IPS DF 4.7 (cell line): ENCODE results near the gene EGFR.

Experiments used
- DNase-seq: peaks from one replicate; pipeline ENCODE4 v3.0.0-alpha.2; 2013; ENCODE audit warnings: low spot score; ENCODE audit errors: extremely low read depth

The EGFR gene

DNA sequence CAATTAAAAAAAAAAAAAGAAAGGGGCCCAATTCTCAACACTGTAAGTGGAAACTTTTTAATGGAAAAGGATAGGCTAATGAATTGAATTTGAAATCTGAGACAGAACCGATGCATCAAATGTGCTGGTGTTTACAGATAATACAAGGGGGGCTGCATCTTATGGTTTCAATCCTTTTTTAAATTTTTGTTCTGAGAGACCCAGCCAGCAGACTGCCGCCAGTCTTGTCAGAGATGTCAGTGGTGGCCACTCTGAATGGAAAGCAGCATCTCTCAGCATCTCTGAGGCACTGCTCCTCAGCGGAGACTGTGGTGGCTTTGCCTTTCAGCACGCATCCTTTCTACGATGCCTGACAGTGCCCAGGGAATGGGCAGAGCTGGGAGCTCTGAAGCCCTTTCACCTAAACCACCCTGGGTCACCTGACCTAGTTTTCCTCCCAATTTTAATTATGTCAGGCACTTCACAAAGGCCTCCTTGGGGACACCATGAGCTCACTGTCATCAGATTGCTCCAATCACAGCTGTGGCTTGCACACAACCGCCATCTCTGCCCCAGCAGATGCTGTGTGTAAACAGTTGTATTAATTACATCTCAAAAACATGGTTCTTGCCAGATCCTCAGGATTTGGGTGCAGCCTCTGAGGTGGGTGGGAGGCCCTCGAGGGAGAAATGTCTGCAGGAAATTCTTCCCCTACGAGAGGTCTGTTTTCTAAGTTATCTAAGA lies 81.2 kb downstream of the EGFR start:
- DNase-seq: no peak

DNA sequence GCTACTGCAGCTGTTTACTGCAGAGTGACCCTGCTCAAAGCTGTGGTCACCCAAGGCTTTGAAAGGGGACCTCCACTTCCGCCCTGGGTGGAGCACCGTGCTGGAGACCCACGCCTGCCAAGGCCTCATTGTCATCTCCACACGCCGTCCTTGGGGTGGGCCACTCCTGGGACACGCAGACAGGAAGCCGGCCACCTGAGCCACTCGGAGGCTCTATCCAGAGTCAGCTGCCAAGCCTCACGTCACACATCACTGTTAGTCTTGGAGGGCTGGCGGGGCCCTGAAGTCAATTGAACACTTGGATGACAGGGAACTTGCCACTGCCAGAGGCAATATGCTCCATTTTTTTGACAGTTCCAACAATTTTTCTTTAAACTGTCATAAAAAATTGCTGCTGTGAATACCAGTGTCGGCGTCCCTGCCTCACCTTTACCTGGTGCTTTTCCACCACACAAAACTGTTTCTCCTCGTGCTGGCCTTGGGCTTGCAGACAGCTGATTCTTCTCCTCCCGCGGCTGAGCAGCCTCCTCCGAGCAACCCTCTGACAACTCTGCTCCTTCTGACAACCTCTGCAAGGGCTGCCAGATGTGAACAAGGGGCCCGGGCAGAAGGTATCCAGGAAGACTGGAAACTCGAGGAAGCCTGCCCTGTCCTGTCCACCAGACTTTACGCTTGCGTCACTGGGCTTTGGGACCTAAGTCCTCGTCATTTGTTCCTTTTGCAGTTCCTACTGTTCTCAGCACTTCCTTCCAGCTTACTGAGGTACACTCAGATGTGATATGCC lies 81.9 kb downstream of the EGFR start:
- DNase-seq: no peak

DNA sequence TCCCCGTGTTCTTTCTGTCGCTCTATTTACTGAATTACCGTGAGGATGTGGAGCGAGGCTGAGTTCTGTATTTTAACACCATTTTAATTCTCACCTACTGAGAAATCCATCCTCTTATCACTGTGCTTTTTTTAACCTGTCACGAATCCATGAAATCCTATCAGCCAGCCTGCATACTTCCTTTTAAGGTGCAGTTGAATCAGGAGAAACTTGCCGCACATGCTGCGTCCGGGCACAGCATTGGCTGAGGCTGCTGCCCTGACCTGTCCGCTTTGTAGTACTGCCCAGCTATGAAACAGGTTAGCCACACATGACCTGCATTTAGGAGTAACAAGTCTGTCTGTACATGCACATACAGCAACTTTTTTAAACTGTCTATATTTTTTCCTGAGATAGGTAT lies 82.5 kb downstream of the EGFR start:
- DNase-seq: no peak

DNA sequence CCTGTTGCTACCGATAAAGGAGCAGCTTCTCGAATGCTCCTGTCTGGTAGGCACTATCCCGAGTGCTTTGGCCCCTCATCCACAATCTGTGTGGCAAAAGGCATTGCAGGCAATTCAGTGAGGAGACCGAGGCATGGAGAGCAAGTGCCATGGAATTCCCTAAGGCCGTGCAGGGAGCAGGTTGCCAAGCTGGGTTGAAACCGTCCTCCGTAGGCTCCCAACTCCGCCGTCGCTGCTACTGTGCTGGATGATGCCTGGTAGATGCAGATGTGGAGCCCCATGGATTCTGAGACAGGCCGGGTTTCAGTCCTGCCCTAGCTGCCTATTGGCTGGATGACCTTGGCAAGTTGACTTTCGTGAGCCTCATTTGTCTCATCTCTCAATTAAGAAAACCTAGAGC lies 85.3 kb downstream of the EGFR start:
- DNase-seq: no peak

DNA sequence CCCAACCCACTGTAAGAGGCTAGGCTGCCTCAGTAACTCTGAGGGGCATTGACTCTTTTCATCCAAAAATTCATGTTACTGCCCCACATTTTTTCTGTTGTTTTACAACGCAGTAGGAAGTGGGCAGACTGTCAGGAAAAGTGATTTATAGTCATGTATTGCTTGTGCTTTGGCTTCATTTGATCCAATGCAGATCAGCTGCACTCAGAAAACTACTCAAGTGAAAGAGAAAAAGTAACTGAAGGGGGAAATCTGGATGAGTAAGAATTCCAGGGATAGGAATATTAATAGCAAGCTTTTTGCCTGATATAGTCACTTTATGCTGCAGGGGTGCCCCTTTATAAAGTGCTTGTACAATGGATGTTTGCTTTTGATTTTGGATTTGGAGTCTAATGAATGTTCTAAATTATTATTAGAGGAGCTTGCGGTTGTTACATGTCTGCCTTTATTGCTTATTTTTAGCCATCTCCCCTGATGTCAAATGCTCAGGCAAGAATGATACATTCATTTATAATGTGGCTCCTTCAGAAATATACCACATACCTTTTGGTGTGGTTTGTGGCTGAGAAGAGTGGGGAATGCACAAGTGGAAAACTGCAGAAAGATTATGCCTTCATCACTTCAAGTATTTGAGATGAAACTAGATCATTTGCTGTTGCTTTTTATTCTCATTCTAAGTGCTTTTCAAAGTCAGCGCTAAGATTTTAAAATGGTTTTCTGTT lies 86.1 kb downstream of the EGFR start:
- DNase-seq: no peak

DNA sequence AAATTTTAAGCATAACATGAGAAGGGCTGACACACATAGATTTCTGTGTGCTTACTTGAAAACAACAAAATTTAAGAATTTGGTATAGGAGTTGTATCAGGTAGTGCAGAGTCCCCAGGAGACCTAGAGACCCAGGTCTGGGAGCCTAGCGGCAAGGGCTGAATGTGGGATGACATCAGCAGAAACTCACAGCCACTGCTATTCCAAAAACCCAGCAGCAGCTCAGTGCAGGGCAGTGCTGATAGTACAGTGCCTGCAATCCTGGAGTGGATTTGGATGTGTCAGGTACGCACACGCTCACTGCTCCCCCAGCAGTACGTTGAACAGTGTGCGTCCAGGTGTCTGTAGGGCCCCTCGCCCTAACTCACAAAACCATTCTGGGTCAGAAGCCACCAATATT lies 87.1 kb downstream of the EGFR start:
- DNase-seq: no peak

DNA sequence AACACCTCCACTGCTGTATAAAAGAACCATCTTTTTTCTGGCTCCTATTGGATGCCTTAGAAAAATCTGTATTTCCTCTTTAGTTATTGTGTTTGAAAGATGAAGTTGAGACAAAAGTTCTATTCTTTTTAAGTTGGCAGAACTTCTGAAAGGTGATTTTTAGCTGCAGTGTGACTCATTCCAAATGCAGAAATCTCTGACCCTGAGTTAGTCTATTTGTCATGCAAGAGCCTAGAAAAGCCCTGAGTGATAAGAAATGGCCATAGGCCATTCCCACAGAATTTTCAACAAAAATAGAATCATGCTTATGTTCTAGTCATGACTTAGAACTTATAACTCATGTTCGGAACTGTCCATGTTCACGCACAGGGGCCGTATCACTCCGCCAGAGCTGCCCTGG lies 89.1 kb downstream of the EGFR start:
- no peak for DNase-seq

DNA sequence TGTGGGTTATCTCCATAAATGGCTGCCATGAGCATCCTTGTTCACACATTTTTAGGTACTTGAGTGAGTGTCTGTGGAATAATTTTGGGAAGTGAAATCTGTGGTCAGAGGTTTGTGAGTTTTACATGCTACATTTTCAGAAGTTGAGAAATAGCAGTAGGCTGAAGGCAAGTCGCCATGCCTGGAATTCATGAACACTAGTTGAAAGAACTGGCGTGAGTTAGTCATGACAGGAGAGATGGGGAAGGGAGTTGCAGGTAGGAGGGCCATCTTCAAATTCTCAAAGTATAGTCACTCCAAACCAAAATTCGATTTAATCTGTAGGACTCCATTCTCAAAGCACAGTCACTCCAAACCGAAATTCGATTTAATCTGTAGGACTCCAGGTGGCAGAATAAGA lies 89.6 kb downstream of the EGFR start:
- DNase-seq: no peak

DNA sequence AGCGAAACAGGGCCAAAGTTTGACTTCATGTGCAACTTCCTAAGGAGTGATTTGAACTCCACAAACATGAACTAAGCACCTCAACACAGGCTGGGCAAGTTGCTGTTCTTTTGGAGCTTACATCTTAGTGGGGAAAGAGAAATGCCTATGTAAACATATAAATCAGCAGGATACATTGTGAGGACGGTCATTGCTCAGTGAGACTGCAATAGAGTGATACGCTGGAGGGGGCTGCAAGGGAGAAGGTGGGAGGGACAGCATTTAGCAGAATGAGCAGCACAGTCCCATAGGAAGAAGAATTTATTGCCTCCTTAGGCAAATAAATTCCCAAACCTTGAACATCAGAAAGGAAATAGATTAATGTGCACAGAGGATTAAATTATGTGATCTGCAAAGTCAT lies 90.0 kb downstream of the EGFR start:
- no peak for DNase-seq

DNA sequence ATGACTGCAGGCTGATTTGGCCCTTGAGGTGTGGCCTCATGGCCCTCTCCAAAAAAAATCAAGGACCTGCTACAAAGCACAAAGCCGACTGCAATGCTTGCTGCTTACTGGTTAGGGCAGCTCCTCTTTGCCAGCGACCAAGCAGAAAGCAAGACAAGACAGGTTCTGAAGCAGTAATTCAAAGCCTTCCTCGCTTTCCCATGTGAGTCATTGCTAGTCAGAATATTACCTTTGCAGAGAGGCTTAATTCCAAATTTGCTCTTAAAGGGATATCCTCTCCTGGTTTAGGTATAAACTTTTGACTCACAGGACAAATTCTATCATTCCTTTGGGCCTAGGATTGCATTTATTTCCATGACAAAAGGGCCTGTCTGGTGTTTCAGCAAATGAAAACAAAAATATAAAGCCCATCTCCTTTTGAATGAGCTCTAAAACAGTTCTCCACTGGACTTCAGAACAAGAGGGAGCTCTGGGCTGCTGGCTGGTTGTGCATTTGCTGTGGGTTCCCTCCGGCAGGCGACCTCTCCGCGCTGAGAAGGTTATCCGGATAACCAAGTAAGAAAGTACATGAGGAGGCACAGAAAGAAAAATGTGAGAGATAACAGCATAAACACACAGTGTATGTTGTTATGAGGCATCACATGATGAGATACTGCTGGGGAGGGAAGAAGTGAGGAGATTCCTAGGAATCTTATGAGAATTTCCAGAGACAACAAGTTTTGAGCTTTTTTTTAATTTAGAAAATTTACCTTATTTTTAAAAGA lies 90.8 kb downstream of the EGFR start:
- DNase-seq: no peak

DNA sequence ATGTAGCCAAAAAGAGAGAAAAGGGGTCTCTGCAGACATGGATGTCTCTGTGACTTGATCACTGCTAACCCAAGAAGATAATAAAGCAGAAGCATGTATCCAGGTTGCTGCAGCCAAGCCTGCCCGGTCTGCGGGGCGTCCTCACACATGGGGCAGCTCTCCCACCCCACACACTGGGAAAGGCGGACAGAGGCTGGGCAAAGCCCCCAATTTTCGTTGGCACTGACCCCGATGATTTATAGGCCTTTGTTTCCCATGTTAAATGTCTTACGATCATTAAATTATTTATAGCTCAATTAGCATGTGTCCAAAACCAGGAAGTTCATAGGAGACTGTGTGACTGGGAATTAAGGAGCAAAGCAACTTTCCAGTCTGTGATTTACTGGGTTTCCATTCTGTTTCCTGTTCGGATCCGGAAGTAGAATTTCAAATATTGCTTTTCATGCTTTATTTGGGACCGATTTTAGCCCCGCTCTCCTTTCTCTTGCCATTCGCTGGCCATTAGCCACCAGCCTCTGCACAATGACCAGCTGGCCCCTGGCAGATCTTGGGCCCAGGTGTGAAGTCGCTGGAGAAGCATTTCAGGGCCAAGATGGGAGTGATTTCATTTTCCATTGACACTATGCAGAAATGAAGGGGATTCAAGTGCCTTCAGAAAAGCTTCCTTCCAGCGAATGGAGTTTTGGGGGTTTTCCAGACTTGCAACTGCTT lies 91.6 kb downstream of the EGFR start:
- DNase-seq: no peak

DNA sequence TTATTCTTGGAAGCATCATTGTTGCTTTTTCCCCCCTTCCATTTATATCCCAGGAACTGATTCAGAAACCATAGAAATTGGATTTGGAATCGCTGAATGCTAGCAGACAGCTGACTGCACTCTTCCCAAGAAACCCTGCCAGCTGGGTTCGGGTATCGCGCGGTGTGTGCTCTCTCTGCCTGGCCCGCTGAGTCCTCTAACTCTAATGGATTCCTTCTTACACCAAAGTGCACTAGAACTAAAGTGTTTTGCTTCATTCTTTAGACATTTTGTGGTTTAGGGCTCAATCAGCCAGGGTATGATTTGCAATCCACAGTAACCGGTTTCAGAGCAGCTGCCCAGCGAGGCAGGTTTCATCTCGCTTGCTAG lies 92.2 kb downstream of the EGFR start:
- DNase-seq: no peak

DNA sequence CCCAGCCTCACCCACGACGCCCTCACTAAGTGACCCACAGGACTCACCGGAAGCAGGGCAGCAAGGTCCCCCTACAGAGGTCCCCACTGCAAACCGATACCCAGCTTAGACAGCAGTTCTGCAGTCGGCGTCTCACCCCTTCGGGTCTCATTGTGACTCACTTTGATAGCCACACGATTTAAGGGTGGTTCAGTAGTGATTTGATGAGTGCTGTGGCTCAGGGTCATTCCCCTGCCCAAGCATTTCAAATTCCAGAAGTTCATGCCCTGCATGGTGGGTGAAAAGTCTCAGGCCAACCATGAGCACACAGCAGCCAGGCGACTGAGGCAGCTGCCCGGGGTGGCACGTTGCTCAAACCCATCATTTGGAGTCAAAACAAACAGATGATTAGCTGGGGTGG lies 93.2 kb downstream of the EGFR start:
- no peak for DNase-seq

DNA sequence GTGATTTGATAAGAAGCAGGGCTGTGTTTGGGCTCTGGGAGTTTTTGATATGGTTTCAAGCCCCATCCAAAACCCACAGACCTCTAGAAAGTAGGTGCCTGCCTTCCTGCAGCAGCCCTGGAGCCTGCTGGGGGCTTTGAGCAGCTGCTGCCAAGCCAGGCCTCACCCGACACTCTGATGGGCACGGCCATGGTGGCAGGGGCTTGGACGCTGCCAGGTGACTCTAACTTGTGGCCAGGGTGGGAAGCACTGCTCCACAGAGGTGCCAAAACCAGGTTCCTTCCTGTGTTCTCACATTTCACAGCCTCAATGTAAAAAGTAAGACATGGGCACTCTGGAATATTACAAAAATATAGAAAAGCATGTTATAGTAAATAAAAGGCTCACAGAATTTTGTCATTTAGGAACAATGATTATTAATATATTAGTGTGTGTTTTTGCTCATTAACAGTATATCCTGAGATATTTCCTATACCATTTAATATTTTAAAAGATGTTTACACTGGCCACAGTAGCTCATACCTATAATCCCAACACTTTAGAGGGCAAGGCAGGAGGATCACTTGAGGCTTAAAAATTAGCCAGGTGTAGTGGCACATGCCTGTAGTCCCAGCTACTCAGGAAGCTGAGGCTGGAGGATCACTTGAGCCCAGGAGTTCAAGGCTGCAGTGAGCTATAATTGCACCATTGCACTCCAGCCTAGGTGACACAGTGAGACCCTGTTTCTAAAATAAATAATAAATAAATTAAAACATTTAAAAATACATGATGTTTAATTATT lies 95.1 kb downstream of the EGFR start:
- DNase-seq: no peak

DNA sequence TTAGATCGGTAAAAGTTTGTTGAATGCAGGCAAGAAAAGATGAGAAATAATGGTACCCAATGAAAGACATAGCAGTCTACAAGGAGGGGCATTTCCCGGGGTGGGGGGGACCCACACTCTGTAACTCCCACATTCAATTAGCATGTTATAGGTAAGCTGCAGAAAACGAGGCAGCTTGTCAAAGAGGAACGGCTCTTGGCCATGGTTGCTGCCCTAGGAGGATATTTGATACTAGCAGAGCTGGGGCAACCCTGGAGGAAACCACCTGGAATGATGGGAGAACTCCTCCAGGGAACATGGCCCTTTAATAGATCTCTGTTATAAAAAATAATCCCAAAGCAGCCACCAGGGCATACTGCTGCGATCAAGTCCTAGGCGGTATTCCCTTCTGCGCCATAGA lies 98.5 kb downstream of the EGFR start:
- DNase-seq: no peak

DNA sequence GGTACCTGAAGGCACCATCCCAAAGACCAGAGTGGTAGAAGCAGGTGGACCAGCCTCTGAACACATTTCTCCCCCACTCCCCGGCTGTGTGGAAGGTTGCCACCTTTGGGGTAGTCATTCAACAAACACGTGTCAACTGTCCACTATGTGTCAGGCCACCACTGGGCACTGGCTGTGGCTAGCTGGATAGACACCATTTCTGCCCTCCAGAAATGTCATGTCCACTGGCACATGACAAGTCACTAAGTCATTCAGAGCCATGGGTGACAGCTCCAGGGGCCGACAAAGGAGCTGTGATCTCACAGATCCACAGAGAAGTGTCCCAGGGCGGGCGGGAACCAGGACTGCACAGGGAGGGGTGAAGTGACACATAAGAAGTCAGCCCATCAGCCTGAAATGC lies 99.6 kb downstream of the EGFR start:
- no peak for DNase-seq

DNA sequence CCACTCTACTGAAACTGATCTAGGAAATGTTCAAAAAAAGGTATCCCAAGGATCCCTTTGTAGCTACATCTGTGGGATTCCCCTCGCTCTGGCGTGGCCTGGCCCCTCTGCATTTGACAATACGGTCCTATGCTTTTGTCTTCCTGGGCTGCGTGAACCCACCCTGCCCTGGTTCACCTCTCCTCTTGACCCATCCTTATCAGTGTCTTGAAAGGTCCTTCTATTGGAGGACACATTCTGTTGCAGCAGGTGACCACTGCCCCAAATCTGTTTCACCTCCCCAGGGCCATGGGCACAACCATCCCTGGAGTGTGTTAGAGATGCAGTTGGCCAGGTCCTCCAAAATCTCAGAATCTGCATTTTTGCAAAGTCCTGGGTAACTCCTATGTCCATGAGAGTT lies 100.8 kb downstream of the EGFR start:
- no peak for DNase-seq

DNA sequence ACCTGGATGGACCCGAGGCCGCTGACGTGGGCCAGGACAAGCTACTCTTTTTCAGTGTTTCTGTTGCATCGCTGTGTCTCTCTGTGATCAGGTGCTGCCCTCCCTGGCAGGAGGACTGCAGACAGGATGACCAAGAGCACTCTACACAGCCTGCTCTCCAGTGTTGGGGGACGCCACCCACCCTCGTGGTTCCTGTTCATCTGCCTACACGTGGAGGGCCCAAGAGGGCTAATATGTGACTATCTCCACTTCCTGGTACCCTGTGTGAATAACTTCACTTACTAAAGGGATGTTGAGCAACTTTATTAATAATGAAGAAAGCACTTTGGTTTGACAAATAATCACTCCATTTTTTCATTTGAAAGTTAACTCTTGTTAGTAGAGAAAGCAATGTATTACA lies 101.3 kb downstream of the EGFR start:
- no peak for DNase-seq

DNA sequence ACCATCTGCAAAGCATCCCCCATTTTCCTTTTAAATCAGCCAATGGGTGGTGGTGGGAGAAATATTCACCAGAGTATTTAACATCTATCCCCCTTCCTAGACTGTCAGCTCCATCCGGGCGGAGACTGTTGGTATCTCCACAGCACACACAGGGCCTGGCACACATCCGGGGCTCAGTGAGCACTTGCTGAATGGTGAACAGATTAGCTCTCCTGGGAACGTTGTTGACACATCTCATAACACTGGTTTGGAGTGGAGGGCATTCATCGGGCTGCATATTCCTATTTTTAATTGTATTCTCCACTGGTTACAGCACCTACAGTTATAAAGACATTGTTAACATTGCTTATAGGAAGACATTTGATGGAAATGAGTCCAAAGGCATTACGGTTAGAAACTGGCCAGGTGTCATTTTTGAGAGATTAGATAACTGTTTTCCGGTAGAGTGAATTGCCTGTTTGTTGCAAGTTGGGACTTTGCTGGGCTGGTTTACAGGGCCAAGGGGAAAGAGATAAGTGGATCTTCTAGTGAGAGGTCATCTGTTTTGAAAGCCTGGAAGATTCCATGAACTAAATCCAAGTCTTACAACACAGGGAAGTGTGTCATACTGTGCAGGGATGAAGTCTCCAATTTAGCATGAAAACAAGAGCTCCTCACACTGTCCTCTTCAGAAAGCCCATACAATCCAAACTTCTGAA lies 101.8 kb downstream of the EGFR start:
- no peak for DNase-seq

DNA sequence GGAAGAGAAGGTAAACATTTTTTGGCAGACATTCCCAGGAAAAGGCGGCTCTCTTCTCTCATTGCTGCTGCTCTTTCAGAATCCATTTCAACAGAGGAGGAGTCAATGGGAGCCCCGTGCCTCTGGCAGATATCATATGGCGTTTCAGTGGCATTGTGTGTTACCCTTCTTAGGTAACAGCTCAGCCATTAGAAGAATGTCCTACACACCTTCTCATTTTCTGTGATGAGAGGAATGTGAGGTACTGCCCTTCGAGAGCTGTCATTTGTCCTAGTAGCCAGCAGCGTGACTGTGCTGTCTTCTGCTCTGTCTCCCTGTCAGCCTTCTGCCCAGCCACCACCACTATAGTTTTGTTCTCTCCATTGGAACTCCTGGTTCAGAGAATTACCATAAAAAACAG lies 102.4 kb downstream of the EGFR start:
- DNase-seq: no peak
